Stimulated activated CD4-positive, alpha-beta T cell treated with anti-CD3 and anti-CD28 coated beads, TNF-alpha, amount 100 ng/mL, for 48 hours (primary cell): Measurements from ENCODE around the gene KIAA0586.
A peak's percentile ranks its signal among the peaks of the same experiment; 100 is the strongest.
"Not testable (repeated sequence)": the region's sequence is repeated elsewhere in the genome, so short reads cannot be mapped to it uniquely, and the experiment has no call there.

Experiments used
- DNase-seq, 3 donors: peaks; one replicate each; pipeline ENCODE4 v3.0.0-alpha.2; 2020; ENCODE audit warnings: low read depth in 3 of 3

KIAA0586 gene

DNA sequence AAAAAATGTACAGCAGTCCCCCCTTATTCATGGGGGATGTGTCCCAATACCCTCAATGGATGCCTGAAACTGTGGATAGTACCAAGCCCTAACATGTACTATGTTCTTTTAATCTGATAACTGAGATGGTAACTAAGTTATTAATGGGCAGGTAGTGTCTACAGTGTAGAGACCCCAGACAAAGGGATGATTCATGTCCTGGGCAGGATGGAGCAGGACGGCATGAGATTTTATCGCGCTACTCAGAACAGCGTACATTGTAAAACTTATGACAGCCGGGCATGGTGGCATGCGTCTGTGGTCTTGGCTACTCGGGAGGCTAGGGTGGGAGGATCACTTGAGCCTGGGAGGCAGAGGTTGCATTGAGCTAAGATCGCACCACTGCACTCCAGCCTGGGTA lies 37.1 kb downstream of the KIAA0586 start:
- DNase-seq: no peak

DNA sequence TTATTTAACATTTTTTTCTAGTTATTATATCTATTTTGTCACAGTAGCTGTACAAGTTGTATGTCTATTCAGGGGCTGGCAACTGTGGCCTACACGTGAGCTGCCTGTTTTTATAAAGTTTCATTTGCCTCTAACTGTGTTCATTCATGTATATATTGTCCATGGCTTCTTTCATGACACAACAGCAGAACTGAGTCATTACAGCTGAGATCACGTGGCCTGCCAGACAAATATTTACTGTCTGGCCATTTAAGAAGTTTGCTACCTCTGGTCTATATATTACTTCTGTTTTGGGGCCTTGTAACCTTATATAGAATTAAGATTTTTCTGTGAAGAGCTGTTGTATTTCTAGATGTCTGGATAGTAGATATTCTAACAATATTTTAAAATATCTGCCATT lies 37.9 kb downstream of the KIAA0586 start:
- DNase-seq: no peak

GRCh38 chr14:58466459-58466858 lies 38.9 kb downstream of the KIAA0586 start:
- DNase-seq: no peak

DNA sequence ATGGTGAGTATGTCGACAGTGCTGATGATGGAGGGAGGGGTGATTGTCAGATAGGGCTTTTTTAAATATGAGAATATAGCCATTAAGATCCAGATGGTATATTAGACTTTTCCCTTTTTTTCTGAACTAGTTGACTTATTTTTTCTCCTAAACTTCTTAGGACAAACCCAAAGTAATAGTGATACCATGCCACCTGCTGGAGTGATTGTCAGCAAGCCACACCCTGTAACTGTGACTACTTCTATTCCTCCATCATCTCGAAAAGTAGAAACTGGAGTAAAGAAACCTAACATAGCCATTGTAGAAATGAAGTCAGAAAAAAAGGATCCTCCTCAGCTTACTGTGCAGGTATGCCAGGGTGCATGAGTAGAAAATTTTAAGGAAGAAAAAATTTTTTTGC lies 40.1 kb downstream of the KIAA0586 start:
- DNase-seq: no peak

DNA sequence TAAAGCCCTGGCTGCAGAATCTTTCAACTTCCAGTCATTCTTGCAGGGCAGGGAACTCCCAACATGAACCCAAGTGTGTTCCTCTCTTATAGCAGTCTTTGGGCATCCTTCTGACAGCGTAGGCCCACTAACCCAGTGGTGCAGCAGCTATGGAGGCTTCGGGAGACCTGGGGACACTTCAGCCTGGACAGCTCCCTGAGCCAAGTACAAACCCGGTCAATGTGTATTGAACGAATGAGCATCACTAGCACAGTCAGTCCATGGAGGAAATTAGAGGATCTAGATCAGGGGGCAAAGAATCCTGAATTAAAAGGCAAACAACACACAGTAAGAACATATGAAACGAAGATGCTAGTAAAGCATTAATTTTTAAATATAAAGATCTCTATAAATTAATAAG lies 41.8 kb downstream of the KIAA0586 start:
- DNase-seq: no peak

DNA sequence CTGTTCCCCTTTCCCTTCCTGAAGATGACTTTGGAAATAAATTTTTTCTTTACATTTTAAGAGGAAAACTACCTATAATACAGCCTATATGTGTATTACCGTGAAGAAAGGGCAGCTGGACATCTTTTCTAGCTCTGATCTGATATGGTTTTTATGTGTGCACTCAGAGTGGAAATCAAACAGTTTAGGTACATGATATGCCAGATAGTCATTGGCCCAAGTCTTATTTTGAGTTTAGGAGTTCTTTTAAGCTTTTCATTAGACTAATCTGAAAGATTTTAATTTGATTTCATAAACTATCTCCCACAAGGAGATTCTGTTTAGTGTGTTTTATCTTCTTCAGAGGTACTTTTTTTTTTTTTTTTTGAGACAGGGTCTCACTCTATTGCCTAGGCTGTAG lies 48.8 kb downstream of the KIAA0586 start:
- DNase-seq: no peak

GRCh38 chr14:58477653-58478052 lies 50.1 kb downstream of the KIAA0586 start:
- no peak for DNase-seq

- DNase-seq: not testable (repeated sequence)
Measured at GRCh38 chr14:58478329-58478728, 50.8 kb downstream of the KIAA0586 start.

GRCh38 chr14:58479975-58480374 lies 52.5 kb downstream of the KIAA0586 start:
- DNase-seq: no peak

DNA sequence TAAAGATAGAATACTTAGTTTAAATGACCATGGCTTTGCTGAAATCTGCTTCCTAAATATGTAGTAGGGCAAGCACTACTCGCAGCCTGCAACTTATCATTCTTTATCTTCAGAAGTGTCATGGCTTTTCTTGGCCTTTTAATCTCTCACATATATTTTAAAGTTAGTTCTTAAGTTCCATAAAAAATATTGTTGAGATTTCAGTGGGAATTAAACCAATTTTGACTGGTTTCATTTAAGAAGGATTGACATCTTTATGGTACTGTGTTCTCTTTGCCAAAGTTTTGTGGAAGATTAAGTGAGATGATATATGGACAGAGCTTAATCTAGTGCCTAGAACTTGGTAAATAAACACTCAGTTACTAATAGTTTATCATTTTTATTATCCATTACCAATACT lies 56.7 kb downstream of the KIAA0586 start:
- no peak for DNase-seq

GRCh38 chr14:58488550-58488949 lies 61.0 kb downstream of the KIAA0586 start:
- no peak for DNase-seq

- no peak for DNase-seq
Measured at GRCh38 chr14:58491593-58491992, 64.1 kb downstream of the KIAA0586 start.

DNA sequence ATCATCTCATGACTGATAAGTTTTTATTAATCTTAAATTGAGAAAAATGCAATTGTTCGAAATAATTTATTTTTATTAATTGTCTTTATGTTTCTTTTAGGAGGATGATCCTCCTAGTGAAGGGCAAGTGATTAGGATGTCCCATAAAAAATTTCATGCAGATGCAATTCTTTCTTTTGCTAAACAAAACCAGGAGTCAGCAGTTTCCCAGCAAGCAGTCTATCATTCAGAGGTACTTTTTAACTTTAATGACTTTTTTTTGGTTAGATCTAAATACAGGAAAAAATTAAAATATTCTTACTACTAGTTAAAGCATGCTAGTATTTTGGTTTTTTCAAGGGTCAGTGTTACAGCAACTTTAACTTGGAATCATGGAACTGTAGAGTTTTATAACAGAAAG lies 64.5 kb downstream of the KIAA0586 start:
- no peak for DNase-seq

DNA sequence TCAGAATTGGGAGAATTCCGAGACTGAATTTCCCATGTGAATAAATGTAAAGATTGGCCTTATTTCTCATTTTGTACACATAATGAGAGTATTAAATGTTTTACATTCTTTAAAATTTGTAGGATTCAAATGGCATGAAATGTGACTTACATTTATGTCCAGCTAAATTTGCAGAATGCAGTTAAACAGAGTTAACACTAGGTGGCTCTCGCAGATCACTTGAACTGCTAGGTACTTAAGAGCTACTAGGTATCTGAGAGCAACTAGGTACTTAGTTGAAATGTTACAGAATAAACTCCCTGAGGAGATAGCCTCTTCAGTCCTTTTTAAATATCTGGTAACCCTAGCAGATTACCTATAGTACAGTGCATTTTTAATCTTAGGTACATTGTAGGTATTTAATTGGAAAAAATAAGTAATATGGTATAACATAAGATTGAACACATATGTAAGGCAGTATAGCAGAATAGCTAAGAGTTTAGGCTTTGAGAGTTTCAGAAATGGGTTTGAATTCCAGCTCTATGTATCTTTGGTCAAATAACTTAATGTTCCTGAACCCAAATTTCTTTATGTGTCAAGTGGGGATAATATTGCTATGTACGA lies 73.8 kb downstream of the KIAA0586 start:
- peak in 2 of 3 donors; percentile 3 to 4 for DNase-seq

DNA sequence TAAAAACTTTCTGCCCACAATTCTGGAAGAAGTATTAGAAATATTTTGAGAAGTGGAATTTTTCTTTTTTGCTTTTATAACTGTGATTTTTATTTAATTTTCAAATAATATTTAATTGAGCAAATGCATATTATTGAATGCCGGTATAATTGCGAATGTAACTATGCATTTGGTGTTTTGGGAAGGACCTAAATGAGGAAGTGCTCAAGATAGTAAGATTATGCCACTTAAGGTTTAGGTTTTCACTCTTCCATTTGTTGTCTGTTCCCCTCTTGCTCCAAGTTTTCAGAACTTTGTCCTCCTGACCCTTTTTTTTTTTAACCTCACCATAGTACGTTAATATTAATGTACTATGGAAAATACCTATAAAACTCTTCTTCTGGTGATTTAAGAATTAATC lies 85.8 kb downstream of the KIAA0586 start:
- no peak for DNase-seq

GRCh38 chr14:58517592-58517991 lies 90.1 kb downstream of the KIAA0586 start:
- DNase-seq: no peak

GRCh38 chr14:58525691-58526090 lies 98.2 kb downstream of the KIAA0586 start:
- DNase-seq: not testable (repeated sequence)

GRCh38 chr14:58533446-58533845 lies 105.9 kb downstream of the KIAA0586 start:
- no peak for DNase-seq

DNA sequence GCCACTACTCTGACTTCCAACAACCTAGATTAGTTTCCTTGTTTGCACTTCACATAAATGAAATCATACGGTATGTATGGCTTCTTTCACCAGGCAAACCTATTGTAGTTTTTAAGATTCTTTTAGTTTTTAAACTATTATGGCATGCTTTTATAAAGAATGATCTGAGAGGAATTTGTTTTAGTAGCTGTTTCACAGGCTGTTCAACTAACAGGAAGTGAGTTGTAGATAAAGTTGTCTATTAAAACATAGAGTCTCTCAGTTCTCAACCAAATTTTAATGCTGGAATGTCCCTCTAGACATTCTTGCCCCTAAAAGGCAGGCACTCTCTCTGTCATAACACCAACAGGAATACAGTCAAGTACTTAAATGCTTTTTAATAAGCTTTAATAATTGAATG lies 107.5 kb downstream of the KIAA0586 start:
- DNase-seq: no peak

DNA sequence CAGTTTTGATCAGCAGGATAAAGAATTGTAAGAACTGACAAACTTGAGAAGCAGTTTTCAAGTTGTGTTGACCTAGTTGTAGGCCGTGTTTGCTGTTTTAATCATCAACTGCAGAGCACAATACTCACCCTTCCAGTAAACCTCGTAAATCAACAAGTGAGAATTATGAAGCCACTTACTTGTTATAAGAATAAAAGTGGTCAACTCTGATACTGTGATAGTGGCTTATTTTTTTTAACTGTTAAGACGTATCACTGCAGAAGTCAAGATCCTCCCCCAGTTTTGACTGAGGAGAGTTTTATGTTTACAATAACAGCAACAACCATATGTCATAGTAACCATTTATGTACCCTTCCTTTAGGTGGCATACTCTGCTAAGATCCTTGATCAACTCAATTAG lies 109.5 kb downstream of the KIAA0586 start:
- DNase-seq: no peak

- no peak for DNase-seq
Measured at GRCh38 chr14:58540749-58541632, 113.5 kb downstream of the KIAA0586 start.

DNA sequence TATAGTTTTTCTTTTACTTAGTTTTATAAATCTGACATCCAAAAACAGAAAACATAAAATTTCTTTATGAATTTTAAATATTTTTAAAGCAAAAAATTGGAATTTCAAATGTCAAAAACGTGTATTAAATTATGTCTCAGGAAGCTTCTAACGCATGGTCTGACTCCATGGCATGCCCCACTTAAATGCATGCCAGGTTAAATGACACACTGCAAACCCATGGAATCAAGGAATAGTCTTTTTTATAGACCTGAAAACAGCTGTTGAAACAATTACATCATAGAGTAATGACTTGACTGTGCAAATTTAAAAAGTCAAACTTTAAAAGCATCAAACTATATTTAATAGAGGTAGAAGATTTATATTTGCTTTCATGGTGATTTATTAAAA lies 114.1 kb downstream of the KIAA0586 start:
- DNase-seq: no peak

DNA sequence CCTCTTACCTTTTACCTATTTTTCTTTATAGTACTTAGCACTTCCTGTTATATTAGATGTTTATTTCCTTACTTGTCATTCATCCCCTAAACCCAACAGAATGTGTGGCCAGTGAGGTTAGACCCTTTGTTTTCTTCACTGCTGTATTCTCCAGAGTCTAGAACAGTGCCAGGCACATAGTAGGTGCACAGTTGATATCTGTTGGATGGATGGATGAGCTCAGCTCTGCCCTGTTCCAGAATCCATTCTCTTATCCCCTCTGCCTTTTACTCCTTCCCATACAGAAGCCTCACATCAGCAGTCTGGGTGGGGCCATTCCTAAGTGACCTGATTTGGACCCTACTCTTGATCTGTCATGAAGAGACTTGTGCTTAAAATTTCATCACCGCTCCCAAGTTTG lies 115.7 kb downstream of the KIAA0586 start:
- no peak for DNase-seq
